ENCODE data around the gene ARRB1.

The ARRB1 gene

GRCh38 chr11:75219869-75220268 lies 131.6 kb downstream of the ARRB1 start:
- no peak for DNase-seq

GRCh38 chr11:75214843-75215242 lies 136.6 kb downstream of the ARRB1 start:
- no peak for DNase-seq

- peak; percentile 84 for DNase-seq
These were observed 137.0 kb downstream of the ARRB1 start for GRCh38 chr11:75214411-75214821.

Measured in right hindlimb (tissue), 1 donor.